Natural killer cell (primary cell): ENCODE data around the gene MTUS2. TPM values are rescaled to one million over a fixed set of nuclear protein-coding genes. Genes with fewer than 3 reads are reported as not detected.

Experiments used
- ATAC-seq, 3 donors: fragments of 150-1000 bp in 2 of 3; fragments of 200-7000 bp in 1 of 3; cut with Tn5 transposase; 1 replicate in 1 of 3; 2 replicates in 2 of 3; pipeline ENCODE4 v1.10.0; 2021; ENCODE audit warnings: mild to moderate bottlenecking in 2 of 3, moderate library complexity in 2 of 3
- DNase-seq, 2 donors: peaks; one replicate each; pipeline versions ENCODE4 v3.0.0 to v3.0.0-alpha.2; 2013 to 2021; ENCODE audit warnings: mixed read lengths in 1 of 2
- H3K27ac ChIP-seq: one replicate; pipeline ENCODE4 v1.5.1; 2013; ENCODE audit warnings: mild to moderate bottlenecking, low read length
- H3K27me3 ChIP-seq: one replicate; pipeline ENCODE4 v1.6.1; 2013; ENCODE audit warnings: low read length; ENCODE audit not compliant: control insufficient read depth, insufficient read depth
- H3K36me3 ChIP-seq: one replicate; pipeline ENCODE4 v1.6.1; 2013; ENCODE audit warnings: low read length; ENCODE audit not compliant: control insufficient read depth, insufficient read depth
- H3K4me1 ChIP-seq: one replicate; pipeline ENCODE4 v1.6.1; 2013; ENCODE audit warnings: low read length; ENCODE audit not compliant: control insufficient read depth, insufficient read depth
- H3K4me3 ChIP-seq: one replicate; pipeline ENCODE4 v1.5.1; 2013; ENCODE audit warnings: low read length
- H3K9me3 ChIP-seq: one replicate; pipeline ENCODE4 v1.6.1; 2013; ENCODE audit warnings: low read length; ENCODE audit not compliant: control insufficient read depth, insufficient read depth
- H3K27ac Mint-ChIP-seq, 2 donors: one replicate each; pipeline ENCODE4 v1.8.0; 2022; ENCODE audit warnings: mild to moderate bottlenecking in 2 of 2, mixed read lengths in 2 of 2, moderate library complexity in 1 of 2
- H3K27me3 Mint-ChIP-seq, 2 donors: one replicate each; pipeline ENCODE4 v1.8.0; 2022; ENCODE audit warnings: low read depth in 2 of 2, mixed read lengths in 2 of 2
- H3K36me3 Mint-ChIP-seq: one replicate; pipeline ENCODE4 v1.8.0; 2022; ENCODE audit warnings: mixed read lengths
- H3K4me1 Mint-ChIP-seq, 2 donors: one replicate each; pipeline ENCODE4 v1.8.0; 2022; ENCODE audit warnings: mixed read lengths in 2 of 2
- H3K4me3 Mint-ChIP-seq: one replicate; pipeline ENCODE4 v1.8.0; 2022; ENCODE audit warnings: mild to moderate bottlenecking, moderate library complexity, mixed read lengths
- H3K9me3 Mint-ChIP-seq, 2 donors: one replicate each; pipeline ENCODE4 v1.8.0; 2022; ENCODE audit warnings: mixed read lengths in 2 of 2
- whole genome bisulfite sequencing: methylation state at CpG from one replicate; pipeline ENCODE4 v1.1.7; 2013; ENCODE audit warnings: missing lambda C conversion rate; ENCODE audit not compliant: insufficient coverage; 5-methylcytosine and 5-hydroxymethylcytosine counted together
- intact Hi-C: fragments of 100-400 bp; cut with micrococcal nuclease; formaldehyde crosslinking; loops from one replicate; pipeline ENCODE4 v1.14.2; 2022
- total RNA-seq, 4 donors: library from RNA; stranded (reverse); fragments of 120-200 nt in 1 of 4; gene quantifications; one replicate each; pipeline versions ENCODE4 v1.2.3 to v1.2.4, GENCODE V29; 2013 to 2022
- TF ChIP-seq, protein P1 (sequence below): fragments of 200-600 bp; IDR thresholded peaks from one replicate; pipeline ENCODE4 v1.8.0; 2022; ENCODE audit warnings: antibody characterized with exemption

The MTUS2 gene
- total RNA-seq, 3 donors from 2014 or later (not counting 1 experiment from before 2014, with no cell fraction given), result not detected

DNA sequence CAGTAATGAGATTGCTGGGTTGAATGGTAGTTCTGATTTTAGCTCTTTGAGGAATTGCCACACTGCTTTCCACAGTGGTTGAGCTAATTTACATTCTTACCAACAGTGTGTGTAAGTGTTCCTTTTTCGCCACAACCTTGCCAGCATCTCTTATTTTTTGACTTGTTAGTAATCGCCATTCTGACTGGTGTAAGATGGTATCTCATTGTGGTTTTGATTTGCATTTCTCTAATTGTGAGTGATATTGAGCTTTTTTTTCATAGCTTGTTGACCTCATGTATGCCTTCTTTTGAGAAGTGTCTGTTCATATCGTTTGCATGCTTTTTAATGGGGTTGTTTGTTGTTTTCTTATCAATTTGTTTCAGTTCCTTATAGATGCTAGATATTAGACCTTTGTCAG is 245.0 kb downstream of the MTUS2 start:
- Histone ChIP-seq H3K27me3 (no peaks in the 10 kb centered on the region), H3K4me3 (no peak overlapping the region), H3K36me3 (no peaks in the 10 kb centered on the region), H3K4me1 (no peaks in the 10 kb centered on the region), H3K27ac (no peak overlapping the region), H3K9me3 (no peaks in the 10 kb centered on the region)
- Mint-ChIP-seq H3K4me3 (no peak overlapping the region), H3K4me1 (no peaks in the 10 kb centered on the region), H3K9me3 (peaks cover 2 to 9% of the 10 kb centered on the region in 2 donors), H3K27ac (no peak overlapping the region), H3K27me3 (no peaks in the 10 kb centered on the region), H3K36me3 (peaks cover 8% of the 10 kb centered on the region)
- ATAC-seq, result no peak
- DNase-seq, result no peak
- intact Hi-C loops, result no loop called here
- WGBS, result 82% methylated on average over 2 of the region's 3 CpGs
- TF ChIP-seq, protein P1, sequence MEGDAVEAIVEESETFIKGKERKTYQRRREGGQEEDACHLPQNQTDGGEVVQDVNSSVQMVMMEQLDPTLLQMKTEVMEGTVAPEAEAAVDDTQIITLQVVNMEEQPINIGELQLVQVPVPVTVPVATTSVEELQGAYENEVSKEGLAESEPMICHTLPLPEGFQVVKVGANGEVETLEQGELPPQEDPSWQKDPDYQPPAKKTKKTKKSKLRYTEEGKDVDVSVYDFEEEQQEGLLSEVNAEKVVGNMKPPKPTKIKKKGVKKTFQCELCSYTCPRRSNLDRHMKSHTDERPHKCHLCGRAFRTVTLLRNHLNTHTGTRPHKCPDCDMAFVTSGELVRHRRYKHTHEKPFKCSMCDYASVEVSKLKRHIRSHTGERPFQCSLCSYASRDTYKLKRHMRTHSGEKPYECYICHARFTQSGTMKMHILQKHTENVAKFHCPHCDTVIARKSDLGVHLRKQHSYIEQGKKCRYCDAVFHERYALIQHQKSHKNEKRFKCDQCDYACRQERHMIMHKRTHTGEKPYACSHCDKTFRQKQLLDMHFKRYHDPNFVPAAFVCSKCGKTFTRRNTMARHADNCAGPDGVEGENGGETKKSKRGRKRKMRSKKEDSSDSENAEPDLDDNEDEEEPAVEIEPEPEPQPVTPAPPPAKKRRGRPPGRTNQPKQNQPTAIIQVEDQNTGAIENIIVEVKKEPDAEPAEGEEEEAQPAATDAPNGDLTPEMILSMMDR, result no peak

DNA sequence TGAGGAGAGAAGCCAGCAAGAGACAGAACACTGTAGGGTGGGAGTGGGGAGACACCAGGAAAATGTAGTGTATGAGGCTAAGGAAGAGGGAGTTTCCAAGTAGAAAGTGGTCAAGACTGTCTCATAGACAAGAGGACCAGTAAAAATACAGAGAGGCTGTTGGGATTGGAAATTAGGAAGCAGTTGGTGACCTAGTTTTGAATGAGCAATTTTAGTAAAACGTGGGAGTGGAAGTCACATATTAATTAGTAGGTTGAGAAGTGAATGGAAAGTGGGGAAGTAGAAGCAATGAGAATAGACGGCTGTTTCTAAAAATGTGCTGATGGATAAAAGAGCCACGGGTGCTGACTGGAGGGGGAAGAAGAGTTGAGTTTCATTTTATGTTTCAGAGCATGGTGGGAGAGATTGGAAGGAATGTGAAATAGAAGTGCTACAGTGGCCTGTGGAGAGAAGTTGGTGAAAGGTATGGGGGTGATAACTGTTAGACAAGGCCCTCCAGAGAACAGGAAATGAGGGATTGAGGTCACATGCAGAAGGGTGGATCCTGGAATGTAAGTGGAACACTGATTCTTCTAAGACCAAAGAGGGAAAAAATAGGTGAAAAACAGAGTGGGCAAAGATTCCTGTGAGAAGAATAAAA is 247.3 kb downstream of the MTUS2 start:
- Mint-ChIP-seq H3K27ac (no peak overlapping the region), H3K9me3 (peaks cover 0 to 10% of the 10 kb centered on the region in 2 donors), H3K4me3 (no peak overlapping the region), H3K27me3 (no peaks in the 10 kb centered on the region), H3K4me1 (no peaks in the 10 kb centered on the region), H3K36me3 (no peaks in the 10 kb centered on the region)
- intact Hi-C loops, result no loop called here
- TF ChIP-seq, protein P1, result no peak
- no peak for ATAC-seq
- 42% methylated on average over 3 of the region's 3 CpGs for WGBS
- no peaks in the 10 kb centered on the region for H3K9me3 ChIP-seq
- H3K36me3 ChIP-seq, result no peaks in the 10 kb centered on the region
- no peak for DNase-seq
- no peaks in the 10 kb centered on the region for H3K4me1 ChIP-seq
- H3K27ac ChIP-seq, result no peak overlapping the region
- no peaks in the 10 kb centered on the region for H3K27me3 ChIP-seq
- no peak overlapping the region for H3K4me3 ChIP-seq

DNA sequence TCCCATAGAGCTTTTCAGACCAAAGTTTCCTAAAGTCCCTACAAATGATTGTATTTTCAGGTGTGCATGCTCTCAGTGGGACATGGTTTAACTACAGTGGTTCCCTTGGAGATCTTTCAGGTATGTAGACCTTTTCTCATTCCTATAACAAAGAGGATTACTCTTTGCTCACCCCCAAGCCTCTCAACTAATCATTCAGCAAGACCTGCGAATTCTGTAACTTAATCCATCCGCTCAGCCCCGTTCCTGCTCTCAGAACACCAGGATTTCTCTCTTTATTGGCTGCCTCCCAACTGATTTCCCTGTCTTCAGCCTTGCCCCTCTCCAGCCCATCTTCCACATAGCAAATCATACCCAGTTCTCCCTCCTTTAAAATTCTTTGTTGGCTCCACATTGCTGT is 253.6 kb downstream of the MTUS2 start:
- WGBS, result 83% methylated on average over 3 of the region's 3 CpGs
- H3K4me3 Mint-ChIP-seq, result no peak overlapping the region

More for the DNA sequence above, 253.6 kb downstream of the MTUS2 start:
- H3K9me3 Mint-ChIP-seq, result peaks cover 4 to 12% of the 10 kb centered on the region in 2 donors
- no peaks in the 10 kb centered on the region for H3K36me3 Mint-ChIP-seq
- TF ChIP-seq, protein P1, result no peak
- Histone ChIP-seq H3K27me3 (no peaks in the 10 kb centered on the region), H3K27ac (no peak overlapping the region), H3K4me3 (no peak overlapping the region), H3K9me3 (no peaks in the 10 kb centered on the region), H3K36me3 (no peaks in the 10 kb centered on the region), H3K4me1 (no peaks in the 10 kb centered on the region)
- DNase-seq, result no peak
- intact Hi-C loops, result no loop called here
- H3K4me1 Mint-ChIP-seq, result no peaks in the 10 kb centered on the region
- no peak for ATAC-seq
- no peaks in the 10 kb centered on the region for H3K27me3 Mint-ChIP-seq
- H3K27ac Mint-ChIP-seq, result no peak overlapping the region
